Osteoblast (primary cell): ENCODE measurements around the gene PDYN. TPM values are rescaled to one million over a fixed set of nuclear protein-coding genes. Genes with fewer than 3 reads are reported as not detected.

Experiments
- DNase-seq: peaks from one replicate; pipeline ENCODE4 v3.0.0; 2011; ENCODE audit warnings: low spot score, mixed read lengths; ENCODE audit not compliant: insufficient read length; ENCODE audit errors: missing footprints
- H2AFZ ChIP-seq: 2 replicates; pipeline ENCODE4 v1.6.0; 2011; ENCODE audit warnings: mild to moderate bottlenecking, low read length
- H3K27ac ChIP-seq: 2 replicates; pipeline ENCODE4 v1.5.1; 2011; ENCODE audit warnings: mild to moderate bottlenecking, low read depth, low read length, moderate library complexity
- H3K27me3 ChIP-seq: 2 replicates; pipeline ENCODE4 v1.6.0; 2012; ENCODE audit warnings: mild to moderate bottlenecking, control low read depth, inconsistent platforms, low read length, moderate library complexity; ENCODE audit not compliant: insufficient read depth
- H3K36me3 ChIP-seq: 2 replicates; pipeline ENCODE4 v1.5.1; 2011; ENCODE audit warnings: mild to moderate bottlenecking, low read length, control low read depth, moderate library complexity; ENCODE audit not compliant: insufficient read depth
- H3K4me1 ChIP-seq: 2 replicates; pipeline ENCODE4 v1.5.1; 2011; ENCODE audit warnings: mild to moderate bottlenecking, low read length, control low read depth, moderate library complexity; ENCODE audit not compliant: insufficient read depth
- H3K4me2 ChIP-seq: 2 replicates; pipeline ENCODE4 v1.6.0; 2011; ENCODE audit warnings: mild to moderate bottlenecking, low read length; ENCODE audit not compliant: insufficient read depth
- H3K4me3 ChIP-seq: fragments of 200-600 bp; sonication (generic); 3 replicates; pipeline ENCODE4 v1.5.1; 2012; ENCODE audit warnings: mild to moderate bottlenecking, low read length, inconsistent platforms; ENCODE audit not compliant: insufficient read depth
- H3K79me2 ChIP-seq: 2 replicates; pipeline ENCODE4 v1.6.0; 2012; ENCODE audit warnings: mild to moderate bottlenecking, low read length, control low read depth, inconsistent platforms; ENCODE audit not compliant: insufficient read depth
- H3K9me3 ChIP-seq: 2 replicates; pipeline ENCODE4 v1.5.1; 2011; ENCODE audit warnings: low read depth, low read length, control low read depth
- H4K20me1 ChIP-seq: 2 replicates; pipeline ENCODE4 v1.6.0; 2012; ENCODE audit warnings: mild to moderate bottlenecking, low read length, control low read depth; ENCODE audit not compliant: insufficient read depth
- CTCF ChIP-seq: IDR thresholded peaks from 2 replicates; pipeline ENCODE4 v1.5.1; 2011; ENCODE audit warnings: mild to moderate bottlenecking, low read depth, low read length, moderate library complexity; ENCODE audit errors: extremely low read depth
- total RNA-seq: library from RNA; depleted of rRNA; stranded (reverse); fragments of >200 nt; gene quantifications from 2 replicates; pipeline ENCODE4 v1.2.3, GENCODE V29; 2012

Gene PDYN
- total RNA-seq, 1 donor = not detected

GRCh38 chr20:1934721-1935573, 58.9 kb downstream of the PDYN start:
- no peak for TF ChIP-seq CTCF
- peaks cover 27% of the 10 kb centered on the region for H3K4me1 ChIP-seq
- DNase-seq = peak; percentile 98
- H3K9me3 ChIP-seq = no peaks in the 10 kb centered on the region
- H3K36me3 ChIP-seq = peaks cover 14% of the 10 kb centered on the region
- peaks cover 18% of the 10 kb centered on the region for H4K20me1 ChIP-seq
- H3K79me2 ChIP-seq = no peaks in the 10 kb centered on the region
- H3K4me3 ChIP-seq = peak overlapping the region; percentile 33
- peak overlapping the region; percentile 74 for H3K4me2 ChIP-seq
- H3K27me3 ChIP-seq = no peaks in the 10 kb centered on the region
- no peak overlapping the region for H2AFZ ChIP-seq
- H3K27ac ChIP-seq = peak overlapping the region; percentile 94

DNA sequence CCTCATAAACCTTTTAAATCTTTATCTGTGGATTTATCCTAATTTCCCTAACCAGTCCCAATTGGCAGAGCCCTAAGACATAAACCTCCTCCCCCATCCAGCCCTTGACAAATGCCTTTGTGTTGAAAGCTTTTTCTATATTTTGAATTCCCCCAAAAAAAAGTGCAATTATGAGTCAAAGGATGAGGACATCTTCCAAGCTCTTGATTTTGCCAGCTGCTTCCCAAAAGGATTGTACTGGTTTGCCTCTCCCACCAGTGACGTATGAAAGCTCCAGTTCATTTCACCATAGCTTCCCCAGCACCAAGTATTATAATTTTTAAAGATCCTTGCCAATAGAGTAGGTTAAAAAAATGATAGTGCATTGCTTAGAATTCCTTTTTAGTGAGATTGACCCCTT, 59.7 kb downstream of the PDYN start:
- H3K27me3 ChIP-seq = no peaks in the 10 kb centered on the region
- H3K4me2 ChIP-seq = peak overlapping the region; percentile 74
- H3K36me3 ChIP-seq = peaks cover 12% of the 10 kb centered on the region
- peak; percentile 97 for DNase-seq
- H4K20me1 ChIP-seq = peaks cover 18% of the 10 kb centered on the region
- H3K9me3 ChIP-seq = no peaks in the 10 kb centered on the region
- H3K27ac ChIP-seq = peak overlapping the region; percentile 94
- no peak for TF ChIP-seq CTCF
- no peak overlapping the region for H2AFZ ChIP-seq
- peaks cover 27% of the 10 kb centered on the region for H3K4me1 ChIP-seq
- H3K4me3 ChIP-seq = peak overlapping the region; percentile 33
- H3K79me2 ChIP-seq = no peaks in the 10 kb centered on the region

DNA sequence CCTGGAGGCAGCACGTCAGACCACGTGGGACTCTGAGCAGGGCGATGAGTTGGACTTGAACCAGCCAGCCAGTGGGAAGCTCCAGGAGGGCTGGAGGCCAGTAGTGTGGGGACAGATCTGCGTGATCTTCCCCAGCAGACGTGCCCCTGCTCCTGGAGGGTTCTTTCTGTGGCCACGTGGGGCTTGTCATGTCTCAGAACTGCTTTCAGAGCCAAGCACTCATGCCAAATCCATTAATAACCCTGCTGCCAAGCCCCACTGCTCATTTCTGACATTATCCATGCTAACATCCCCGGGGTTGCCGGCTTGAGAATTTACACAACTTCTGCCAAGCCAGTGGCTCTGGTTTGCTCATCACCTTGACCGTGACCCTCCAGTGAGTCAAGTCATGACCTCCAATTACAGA, 60.4 kb downstream of the PDYN start:
- peaks cover 18% of the 10 kb centered on the region for H4K20me1 ChIP-seq
- peak; percentile 89 for DNase-seq
- no peak for TF ChIP-seq CTCF
- no peaks in the 10 kb centered on the region for H3K27me3 ChIP-seq
- H3K27ac ChIP-seq = peak overlapping the region; percentile 94
- H3K4me1 ChIP-seq = peaks cover 27% of the 10 kb centered on the region
- peak overlapping the region; percentile 5 for H3K4me3 ChIP-seq
- no peaks in the 10 kb centered on the region for H3K9me3 ChIP-seq
- H3K79me2 ChIP-seq = no peaks in the 10 kb centered on the region
- peak overlapping the region; percentile 74 for H3K4me2 ChIP-seq
- H2AFZ ChIP-seq = no peak overlapping the region
- H3K36me3 ChIP-seq = peaks cover 5% of the 10 kb centered on the region

GRCh38 chr20:1932971-1933370, 60.9 kb downstream of the PDYN start:
- Histone ChIP-seq H4K20me1 (peaks cover 18% of the 10 kb centered on the region), H3K27me3 (no peaks in the 10 kb centered on the region), H2AFZ (no peak overlapping the region), H3K4me3 (no peak overlapping the region), H3K4me2 (peak overlapping the region; percentile 74), H3K9me3 (no peaks in the 10 kb centered on the region), H3K79me2 (no peaks in the 10 kb centered on the region), H3K36me3 (peaks cover 3% of the 10 kb centered on the region), H3K4me1 (peaks cover 27% of the 10 kb centered on the region), H3K27ac (peak overlapping the region; percentile 94)
- no peak for TF ChIP-seq CTCF
- DNase-seq = no peak
